HG03135 (cell line): ENCODE measurements around the gene GNG7.
A peak's percentile ranks its signal among the peaks of the same experiment; 100 is the strongest.
"Not testable (repeated sequence)": the region's sequence is repeated elsewhere in the genome, so short reads cannot be mapped to it uniquely, and the experiment has no call there.

ENCODE experiments used
- ATAC-seq: cut with Tn5 transposase; IDR thresholded peaks from one replicate; pipeline ENCODE4 v1.9.1; 2021; ENCODE audit warnings: mild to moderate bottlenecking, moderate library complexity; ENCODE audit not compliant: unreplicated experiment

GNG7 gene

DNA sequence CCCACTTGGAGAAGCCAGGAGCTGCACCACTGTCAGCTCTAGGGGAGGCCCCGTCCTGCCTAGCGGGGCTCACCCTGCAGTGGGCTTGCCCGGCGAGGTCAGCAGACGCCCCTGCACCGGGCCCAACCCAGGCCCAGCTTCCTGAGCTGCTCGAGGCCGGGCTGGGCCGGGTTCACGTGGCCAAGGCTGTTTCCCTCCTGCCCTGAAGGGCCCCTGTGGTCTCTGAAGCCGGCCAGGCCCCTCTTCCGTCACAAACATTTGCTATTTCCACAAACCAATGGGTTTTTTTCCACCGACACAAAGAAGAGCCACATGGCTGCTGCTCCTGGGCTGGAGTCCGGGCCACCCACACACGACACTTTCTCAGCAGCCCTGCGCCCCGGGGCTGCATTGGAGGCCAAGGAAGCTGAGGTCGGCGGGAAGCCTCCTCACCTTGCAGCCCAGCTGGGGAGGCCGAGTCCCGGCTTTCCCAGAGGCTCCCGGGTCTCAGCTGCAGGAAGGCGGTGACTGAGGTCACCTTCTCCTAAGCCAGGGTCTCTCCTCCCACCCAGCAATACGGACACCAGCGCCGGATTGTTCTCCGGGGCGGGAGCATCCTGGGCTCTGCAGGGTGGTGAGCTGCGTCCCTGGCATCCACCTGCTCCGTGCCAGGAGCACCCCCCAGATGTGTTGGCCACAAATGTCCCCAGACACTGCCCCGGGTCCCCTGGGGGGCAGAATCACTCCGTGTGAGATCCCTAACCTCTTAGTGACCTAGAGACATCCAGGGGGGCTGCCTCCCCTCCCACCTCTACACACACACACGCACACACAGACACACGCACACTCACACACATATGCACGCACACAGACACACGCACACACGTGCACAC lies 146.0 kb downstream of the GNG7 start:
- ATAC-seq: no peak

- no peak for ATAC-seq
Measured at GRCh38 chr19:2555422-2556220, 146.9 kb downstream of the GNG7 start.

DNA sequence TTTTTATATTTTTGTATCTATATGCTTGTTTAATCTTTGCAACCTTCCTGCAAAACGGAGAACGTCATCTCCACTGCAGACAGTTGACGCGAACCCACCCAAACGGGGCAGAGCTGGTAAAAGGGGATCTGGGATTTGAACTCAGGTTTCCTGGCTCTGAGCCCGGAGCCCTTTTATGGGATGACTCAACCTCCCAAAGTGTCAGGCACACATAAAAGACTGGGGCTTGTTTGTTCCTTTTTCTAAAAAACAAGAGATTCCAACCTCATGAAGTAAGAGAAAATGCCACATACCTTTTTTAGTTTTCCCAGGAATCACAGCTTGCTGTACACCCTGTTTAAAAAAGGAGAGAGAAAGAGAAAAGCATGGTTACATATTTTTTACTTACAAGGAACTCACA lies 147.6 kb downstream of the GNG7 start:
- no peak for ATAC-seq

GRCh38 chr19:2553510-2553909 lies 149.0 kb downstream of the GNG7 start:
- ATAC-seq: no peak

DNA sequence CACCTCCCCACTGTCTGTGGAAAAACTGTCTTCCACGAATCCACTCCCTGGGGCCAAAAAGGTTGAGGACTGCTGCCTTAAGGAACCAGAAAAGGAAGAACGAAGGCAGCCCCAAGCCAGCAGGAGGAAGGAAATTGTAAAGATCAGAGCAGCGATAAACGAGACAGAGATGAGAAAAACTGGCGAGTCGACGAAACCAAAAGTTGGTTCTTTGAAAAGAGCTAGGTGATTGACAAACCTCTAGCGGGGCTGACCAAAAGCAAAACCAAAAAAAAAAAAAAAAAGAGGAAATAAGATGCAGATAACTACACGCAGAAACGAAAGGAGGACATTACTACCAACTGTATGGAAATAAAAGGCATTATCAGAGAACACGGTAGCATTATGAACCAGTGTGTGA lies 149.6 kb downstream of the GNG7 start:
- peak; percentile 66 for ATAC-seq

GRCh38 chr19:2551864-2552185 lies 150.7 kb downstream of the GNG7 start:
- no peak for ATAC-seq

DNA sequence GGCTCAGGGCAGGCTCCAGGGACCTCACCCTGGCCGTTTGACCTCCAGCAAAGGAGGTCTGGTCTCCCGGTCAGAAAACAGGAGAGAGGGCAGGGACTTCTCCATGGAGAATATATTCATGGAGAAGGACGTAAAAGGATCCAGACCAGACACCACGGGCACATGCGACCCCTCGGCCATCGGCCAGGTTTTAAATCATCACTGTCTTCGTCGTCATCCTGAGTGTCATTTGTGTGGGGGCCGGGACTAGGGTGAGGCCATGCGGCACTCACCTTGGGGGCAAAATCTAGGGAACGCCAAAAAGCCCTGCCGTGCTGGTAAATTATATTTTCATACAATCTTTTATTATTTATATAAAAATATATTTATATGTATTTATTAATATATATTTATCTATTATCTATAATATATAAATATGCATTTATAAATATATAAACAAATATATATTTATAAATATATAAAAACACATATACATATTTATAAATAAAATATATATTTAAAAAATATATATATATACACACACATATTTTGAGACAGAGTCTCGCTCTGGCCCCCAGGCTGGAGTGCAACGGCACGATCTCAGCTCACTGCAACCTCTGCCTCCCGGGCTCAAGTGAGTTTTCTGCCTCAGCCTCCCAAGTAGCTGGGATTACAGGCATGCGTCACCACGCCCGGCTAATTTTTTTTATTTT lies 151.2 kb downstream of the GNG7 start:
- no peak for ATAC-seq

- ATAC-seq: no peak
Measured at GRCh38 chr19:2550431-2551171, 151.9 kb downstream of the GNG7 start.

GRCh38 chr19:2549701-2550191 lies 152.7 kb downstream of the GNG7 start:
- no peak for ATAC-seq

- ATAC-seq: no peak
Measured at GRCh38 chr19:2548966-2549365, 153.5 kb downstream of the GNG7 start.

- no peak for ATAC-seq
Measured at GRCh38 chr19:2547721-2548120, 154.8 kb downstream of the GNG7 start.

DNA sequence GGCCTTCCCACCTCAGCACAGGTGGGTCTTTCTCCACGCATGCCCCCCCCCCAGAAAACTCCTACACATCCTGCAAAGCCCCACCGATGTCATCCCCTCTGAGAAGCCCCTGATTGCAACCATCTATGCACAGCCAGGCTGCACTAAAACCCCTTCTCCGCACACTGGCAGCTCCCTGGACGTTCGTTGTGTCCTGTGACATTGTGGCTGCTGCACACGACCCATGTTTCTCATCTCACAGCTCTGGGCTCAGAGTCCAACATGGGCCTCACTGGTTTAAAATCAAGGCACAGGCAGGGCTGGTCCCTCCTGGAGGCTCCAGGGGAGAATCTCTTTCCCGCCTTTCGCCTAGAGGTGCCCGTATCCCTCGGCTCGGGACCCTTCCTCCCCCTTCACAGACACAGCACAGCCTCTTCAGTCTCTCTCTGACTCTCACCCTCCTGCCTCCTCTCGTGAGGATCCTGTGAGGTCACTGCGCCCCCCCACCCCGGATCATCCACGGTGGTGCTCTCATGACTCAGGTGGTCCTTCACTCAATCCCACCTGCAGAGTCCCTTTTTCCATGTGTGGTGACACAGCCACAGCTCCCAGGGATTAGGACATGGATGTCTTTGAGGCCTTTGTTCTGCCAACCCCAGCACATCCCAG lies 155.3 kb downstream of the GNG7 start:
- no peak for ATAC-seq

DNA sequence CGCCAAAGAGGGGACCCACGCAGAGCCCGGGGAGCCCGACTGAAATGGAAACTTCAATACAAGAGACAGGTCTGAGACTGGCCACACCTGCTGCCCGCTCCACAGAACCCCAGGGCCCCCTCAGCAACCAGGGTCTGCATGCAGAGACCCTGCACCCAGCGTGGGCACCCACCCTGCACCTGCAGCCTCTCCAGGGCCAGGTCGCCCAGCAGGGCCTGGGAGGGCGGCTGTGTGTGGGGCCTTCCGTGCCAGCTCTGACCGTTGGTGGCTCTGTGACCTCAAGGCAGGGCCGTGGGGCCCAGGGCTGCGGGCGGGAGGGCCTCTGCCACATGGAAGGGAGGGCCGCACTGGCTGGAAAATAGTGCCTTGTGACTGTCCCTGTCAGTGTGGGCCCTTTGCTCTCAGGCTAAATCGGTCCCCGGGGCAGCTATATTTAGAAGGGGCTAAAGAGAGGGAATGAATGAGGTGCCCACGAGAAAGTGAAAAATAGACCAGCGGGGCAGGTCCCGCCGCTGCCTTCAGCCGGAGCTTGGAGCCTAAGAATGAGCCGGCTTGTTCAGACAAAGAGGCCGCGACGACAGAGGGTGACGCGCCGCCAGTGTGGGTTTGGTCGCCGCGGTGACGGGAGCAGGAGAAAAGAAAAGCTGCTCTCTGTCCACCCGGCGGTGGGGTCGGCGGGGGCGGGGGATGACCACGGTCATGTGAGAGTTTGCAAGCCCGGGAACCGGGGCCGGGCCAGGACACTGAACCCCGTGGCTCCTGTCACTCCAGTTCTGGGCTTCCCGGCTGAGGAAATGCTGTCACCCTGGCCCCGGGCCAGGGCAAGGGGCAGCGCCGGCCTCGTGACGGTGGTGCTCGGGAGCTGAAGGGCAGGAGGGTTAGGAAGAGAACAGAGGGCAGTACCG lies 156.1 kb downstream of the GNG7 start:
- no peak for ATAC-seq

- ATAC-seq: not testable (repeated sequence)
Measured at GRCh38 chr19:2545416-2546127, 156.9 kb downstream of the GNG7 start.

GRCh38 chr19:2544576-2545415 lies 157.7 kb downstream of the GNG7 start:
- no peak for ATAC-seq

DNA sequence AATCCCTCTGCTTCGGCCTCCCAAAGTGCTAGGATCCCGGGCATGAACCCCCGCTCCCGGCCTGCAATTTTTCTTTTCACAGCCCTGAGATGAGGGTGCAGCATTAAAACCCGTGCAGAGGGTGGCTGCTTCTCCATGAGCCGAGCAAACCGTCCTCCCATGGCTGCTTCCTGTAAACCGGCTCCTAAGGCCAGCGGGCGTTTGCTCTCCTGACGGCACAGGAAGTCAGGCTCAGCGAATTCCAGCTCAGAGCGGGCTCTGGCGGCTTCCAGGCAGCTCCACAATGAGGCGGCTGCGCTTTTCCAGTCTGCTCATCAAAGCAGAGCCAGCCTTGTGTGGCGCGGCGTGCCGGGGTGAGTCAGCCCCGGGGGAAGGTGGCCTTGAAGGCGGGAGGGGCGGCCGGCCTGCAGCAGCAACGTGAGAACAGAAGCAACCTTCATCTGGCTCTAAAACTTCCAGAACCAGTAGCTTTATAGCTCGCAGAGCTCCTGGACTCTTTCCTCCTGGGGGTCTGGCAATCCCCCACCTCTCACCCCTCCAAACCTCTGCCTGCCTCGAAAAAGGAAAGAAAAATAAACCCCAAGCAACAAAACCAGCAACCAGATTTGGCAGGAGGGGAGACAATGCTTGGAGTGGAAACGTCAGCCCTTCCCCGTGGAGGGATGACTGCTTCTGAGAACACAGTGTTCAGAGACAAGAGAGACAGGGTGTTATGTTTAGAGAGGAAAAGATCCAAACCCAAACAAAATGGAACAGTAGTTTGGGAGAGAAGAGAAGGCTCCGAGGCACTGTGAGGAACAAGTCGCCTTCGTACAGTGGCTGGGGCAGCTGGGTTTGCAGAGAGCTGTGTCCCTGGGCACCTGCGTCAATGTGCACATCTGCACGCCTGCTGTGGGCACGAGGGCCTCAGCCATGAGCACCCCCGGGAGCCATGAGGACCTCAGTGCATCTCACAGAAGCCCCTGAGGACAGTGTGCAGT lies 158.7 kb downstream of the GNG7 start:
- no peak for ATAC-seq

DNA sequence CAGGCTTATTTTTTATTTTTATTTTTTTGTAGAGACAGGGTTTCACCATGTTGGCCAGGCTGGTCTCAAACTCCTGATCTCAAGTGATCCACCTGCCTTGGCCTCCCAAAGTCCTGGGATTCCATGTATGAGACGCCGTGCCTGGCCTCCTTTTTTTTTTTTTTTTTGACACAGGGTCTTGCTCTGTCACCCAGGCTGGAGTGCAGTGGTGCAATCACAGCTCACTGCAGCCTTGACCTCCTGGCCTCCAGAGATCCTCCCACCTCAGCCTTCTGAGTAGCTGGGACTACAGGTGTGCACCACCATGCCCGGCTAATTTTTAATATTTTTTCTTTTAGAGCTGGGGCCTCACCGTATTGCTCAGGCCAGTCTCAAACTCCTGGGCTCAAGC lies 159.4 kb downstream of the GNG7 start:
- ATAC-seq: not testable (repeated sequence)
